ENCODE measurements around the gene MYO5A.
"Not testable (repeated sequence)": the region's sequence is repeated elsewhere in the genome, so short reads cannot be mapped to it uniquely, and the experiment has no call there.

The MYO5A gene

DNA sequence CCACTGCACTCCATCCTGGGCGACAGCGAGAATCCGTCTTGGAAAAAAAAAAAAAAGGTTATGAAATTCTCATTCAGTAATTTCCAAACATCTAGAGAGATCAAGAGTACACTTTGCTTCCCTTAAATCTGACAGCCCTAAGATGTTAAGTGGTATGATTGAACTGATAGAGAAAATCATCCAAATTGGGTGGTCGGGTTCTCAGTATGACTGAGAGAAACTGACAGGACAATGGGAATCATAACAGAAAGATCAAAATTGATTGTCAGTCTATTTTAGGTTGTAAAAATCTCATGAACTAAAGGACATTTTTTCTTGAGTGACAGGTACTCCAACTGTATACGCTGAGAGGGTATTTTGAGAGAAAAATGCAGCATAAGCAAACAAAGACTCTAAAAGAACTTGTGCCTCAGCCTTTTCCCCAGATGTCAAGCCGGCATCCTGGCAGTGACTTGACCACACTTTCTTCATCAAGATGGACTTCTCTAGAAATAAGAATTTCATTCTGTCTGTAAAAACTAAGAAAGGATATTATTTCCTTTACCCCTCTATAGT lies 65.8 kb downstream of the MYO5A start:
- TF ChIP-seq, protein P1, sequence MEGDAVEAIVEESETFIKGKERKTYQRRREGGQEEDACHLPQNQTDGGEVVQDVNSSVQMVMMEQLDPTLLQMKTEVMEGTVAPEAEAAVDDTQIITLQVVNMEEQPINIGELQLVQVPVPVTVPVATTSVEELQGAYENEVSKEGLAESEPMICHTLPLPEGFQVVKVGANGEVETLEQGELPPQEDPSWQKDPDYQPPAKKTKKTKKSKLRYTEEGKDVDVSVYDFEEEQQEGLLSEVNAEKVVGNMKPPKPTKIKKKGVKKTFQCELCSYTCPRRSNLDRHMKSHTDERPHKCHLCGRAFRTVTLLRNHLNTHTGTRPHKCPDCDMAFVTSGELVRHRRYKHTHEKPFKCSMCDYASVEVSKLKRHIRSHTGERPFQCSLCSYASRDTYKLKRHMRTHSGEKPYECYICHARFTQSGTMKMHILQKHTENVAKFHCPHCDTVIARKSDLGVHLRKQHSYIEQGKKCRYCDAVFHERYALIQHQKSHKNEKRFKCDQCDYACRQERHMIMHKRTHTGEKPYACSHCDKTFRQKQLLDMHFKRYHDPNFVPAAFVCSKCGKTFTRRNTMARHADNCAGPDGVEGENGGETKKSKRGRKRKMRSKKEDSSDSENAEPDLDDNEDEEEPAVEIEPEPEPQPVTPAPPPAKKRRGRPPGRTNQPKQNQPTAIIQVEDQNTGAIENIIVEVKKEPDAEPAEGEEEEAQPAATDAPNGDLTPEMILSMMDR (IDR thresholded peaks at IDR 0.05; ENCODE audit: insufficient read depth, missing control alignments), result no peak
- no peak for FAIRE-seq
- no peak for DNase-seq (ENCODE audit: insufficient read length, low spot score)

DNA sequence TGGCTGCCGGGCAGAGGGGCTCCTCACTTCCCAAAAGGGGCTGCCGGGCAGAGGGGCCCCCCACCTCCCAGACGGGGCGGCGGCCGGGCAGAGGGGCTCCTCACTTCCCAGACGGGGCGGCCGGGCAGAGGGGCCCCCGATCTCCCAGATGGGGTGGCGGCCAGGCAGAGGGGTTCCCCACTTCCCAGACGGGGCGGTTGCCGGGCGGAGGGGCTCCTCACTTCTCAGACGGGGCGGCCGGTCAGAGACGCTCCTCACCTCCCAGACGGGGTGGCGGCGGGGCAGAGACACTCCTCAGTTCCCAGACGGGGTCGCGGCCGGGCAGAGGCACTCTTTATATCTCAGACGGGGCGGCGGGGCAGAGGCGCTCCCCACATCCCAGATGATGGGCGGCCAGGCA lies 69.0 kb downstream of the MYO5A start:
- not testable (repeated sequence) for FAIRE-seq; DNase-seq (ENCODE audit: insufficient read length, low spot score)

DNA sequence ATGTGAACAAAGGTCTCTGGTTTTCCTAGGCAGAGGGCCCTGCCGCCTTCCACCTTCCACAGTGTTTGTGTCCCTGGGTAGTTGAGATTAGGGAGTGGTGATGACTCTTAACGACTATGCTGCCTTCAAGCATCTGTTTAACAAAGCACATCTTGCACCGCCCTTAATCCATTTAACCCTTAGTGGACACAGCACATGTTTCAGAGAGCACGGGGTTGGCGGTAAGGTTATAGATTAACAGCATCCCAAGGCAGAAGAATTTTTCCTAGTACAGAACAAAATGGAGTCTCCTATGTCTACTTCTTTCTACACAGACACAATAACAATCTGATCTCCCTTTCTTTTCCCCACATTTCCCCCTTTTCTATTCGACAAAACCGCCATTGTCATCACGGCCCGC lies 69.4 kb downstream of the MYO5A start:
- DNase-seq (ENCODE audit: insufficient read length, low spot score); FAIRE-seq: not testable (repeated sequence)

DNA sequence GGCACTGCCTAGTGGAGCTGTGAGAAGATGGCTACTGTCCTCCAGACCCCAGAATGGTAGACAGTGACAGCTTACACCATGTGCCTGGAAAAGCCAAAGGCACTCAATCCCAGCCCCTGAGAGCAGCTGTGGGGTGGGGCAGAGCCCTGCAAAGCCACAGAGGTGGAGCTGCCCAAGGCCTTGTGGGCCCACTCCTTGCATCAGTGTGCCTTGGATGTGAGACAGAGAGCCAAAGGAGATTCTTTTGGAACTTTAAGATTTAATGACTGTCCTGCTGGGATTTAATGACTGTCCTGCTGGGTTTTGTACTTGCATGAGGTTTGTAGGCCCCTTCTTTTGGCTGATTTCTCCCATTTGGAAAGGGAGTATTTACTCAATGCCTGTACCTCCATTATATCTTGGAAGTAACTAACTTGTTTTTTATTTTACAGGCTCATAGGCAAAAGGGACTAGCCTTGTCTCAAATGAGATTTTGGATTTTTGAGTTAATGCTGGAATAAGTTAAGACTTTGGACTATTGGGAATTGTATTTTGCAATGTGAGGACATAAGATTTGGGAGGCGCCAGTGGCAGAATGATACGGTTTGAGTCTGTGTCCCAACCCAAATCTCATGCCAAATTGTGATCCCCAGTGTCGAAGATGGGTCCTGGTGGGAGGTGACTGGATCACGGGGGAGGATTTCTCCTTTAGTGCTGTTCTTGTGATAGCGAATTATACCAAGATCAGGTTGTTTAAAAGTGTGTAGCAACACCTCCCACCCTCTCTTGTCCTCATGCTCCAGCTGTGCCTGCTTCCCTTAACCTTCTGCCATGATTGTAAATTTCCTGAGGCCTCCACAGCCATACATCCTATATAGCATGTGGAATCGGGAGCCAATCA lies 80.4 kb downstream of the MYO5A start:
- TF ChIP-seq, protein P1 (IDR thresholded peaks at IDR 0.05; ENCODE audit: insufficient read depth, missing control alignments), result no peak
- DNase-seq (ENCODE audit: insufficient read length, low spot score), result no peak
- no peak for FAIRE-seq

DNA sequence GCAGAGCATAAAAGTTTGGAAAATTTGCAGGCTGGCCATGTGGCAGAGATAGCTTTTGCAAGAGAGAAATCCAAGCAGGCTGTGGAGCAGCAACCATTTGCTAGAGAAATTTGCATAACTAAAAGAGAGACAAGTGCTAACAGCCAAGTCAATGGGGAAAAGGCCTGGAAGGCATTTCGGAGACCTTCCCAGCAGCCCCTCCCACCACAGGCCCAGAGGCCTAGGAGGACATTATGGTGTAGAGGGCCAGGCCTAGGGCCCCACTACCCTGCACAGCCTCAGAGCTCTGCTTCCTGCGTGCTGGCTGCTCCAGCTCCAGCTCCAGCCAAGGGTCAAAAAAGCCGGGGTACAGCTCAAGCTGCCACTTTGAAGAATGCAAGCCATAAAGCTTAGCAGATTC lies 82.7 kb downstream of the MYO5A start:
- DNase-seq (ENCODE audit: insufficient read length, low spot score) (no peak), FAIRE-seq (no peak)
- TF ChIP-seq, protein P1 (IDR thresholded peaks at IDR 0.05; ENCODE audit: insufficient read depth, missing control alignments), result no peak

DNA sequence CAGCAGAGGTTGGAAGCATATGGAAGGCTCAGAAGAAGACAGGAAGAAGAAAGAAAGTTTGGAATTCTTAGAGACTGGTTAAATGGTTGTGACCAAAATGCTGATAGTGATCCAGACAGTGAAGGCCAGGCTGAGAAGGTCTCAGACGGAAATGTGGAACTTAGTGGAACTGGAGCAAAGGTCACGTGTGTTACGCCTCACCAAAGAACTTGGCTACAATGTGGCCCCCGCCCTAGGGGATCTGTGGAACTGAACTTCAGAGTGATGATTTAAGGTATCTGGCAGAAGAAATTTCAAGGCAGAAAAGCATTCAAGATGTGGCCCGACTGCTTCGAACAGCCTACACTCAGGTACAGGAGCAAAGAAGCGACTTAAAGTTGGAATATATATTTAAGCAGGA lies 83.1 kb downstream of the MYO5A start:
- FAIRE-seq (no peak), DNase-seq (ENCODE audit: insufficient read length, low spot score) (no peak)
- TF ChIP-seq, protein P1 (IDR thresholded peaks at IDR 0.05; ENCODE audit: insufficient read depth, missing control alignments), result no peak

DNA sequence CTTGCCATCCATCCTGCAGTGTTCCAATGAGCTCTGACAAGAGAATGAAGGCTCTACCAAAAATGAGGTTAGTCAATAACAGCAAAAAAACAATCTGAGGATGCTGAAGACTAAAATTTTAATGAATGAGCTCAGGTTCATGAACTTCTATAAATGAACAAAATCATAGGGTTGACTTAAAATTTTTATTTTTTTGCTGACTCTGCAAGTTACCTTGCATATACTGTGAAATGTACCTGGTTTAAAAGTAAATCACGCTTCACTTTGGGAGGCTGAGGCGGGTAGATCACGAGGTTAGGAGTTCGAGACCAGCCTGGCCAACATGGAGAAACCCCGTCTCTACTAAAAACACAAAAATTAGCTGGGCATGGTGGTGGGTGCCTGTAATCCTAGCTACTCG lies 85.5 kb downstream of the MYO5A start:
- not testable (repeated sequence) for DNase-seq (ENCODE audit: insufficient read length, low spot score); FAIRE-seq

DNA sequence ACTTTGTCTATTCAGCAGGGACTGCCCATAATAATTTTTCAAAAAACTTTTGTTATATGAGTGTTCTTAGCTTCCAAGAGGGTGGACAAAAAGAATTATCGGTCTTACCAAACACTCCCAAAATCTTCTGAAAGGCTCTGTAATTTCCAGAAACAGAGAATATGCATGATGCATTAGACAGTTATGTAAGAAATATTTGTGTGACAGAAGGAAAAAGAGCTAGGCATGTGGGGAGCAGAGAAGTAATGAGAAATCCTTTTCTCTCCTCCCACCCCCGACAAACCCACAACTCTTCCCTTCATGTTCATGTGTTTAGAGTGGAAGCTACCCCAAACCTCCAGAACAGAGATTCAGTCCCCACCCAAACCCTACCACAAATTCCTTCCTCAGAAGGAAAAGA lies 86.8 kb downstream of the MYO5A start:
- FAIRE-seq (no peak), DNase-seq (ENCODE audit: insufficient read length, low spot score) (no peak)
- TF ChIP-seq, protein P1 (IDR thresholded peaks at IDR 0.05; ENCODE audit: insufficient read depth, missing control alignments), result no peak
